Stimulated activated CD4-positive, alpha-beta T cell treated with anti-CD3 and anti-CD28 coated beads, Interleukin-4, amount 100 ng/mL, for 48 hours (primary cell): ENCODE measurements around the gene NALCN.
A peak's percentile ranks its signal among the peaks of the same experiment; 100 is the strongest.

ENCODE experiments used
- DNase-seq, 2 donors: peaks; one replicate each; pipeline ENCODE4 v3.0.0-alpha.2; 2020; ENCODE audit warnings: low read depth in 2 of 2

Gene NALCN

GRCh38 chr13:101291206-101291605 lies 125.1 kb downstream of the NALCN start:
- no peak for DNase-seq

- no peak for DNase-seq
Measured at GRCh38 chr13:101289764-101290163, 126.5 kb downstream of the NALCN start.

DNA sequence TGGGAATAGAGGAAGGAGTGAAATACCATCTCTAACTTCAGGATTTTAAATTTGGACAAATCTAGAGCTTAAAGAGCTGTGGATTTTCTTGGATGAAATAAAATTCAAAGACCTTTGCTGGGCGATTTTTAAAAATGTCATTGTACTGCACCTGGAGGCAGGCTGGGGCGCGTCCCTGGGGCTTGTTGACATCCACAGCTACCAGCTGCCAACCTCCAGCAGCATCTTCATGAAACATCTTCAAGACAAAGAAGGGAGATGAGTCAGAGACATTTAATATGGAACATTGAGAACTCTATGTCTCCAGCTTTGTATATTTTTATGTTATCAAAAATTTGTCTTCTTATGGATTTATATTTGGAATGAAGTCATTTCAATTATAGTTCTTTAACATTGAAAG lies 132.5 kb downstream of the NALCN start:
- DNase-seq = no peak

GRCh38 chr13:101272886-101273285 lies 143.4 kb downstream of the NALCN start:
- no peak for DNase-seq

- DNase-seq = no peak
Measured at GRCh38 chr13:101271681-101272245, 144.5 kb downstream of the NALCN start.

DNA sequence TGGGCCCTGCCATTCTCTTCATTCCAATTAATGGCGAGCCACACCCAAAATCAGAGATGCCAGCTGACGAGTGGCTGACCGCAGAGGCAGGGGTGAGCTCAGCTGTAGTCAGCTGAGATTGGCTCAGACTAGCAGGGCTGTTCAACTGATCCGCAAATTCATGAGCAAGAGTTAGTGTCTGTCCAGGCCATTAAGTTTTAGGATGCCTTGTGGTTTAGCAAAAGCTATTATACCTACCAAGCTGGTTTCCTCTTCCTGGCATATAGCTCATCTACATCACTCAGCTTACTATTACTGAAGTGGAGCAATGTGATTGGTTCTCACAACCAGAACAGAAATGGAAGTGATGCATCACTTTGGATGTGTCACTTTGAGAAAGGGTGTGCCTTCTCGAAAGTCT lies 148.7 kb downstream of the NALCN start:
- no peak for DNase-seq

DNA sequence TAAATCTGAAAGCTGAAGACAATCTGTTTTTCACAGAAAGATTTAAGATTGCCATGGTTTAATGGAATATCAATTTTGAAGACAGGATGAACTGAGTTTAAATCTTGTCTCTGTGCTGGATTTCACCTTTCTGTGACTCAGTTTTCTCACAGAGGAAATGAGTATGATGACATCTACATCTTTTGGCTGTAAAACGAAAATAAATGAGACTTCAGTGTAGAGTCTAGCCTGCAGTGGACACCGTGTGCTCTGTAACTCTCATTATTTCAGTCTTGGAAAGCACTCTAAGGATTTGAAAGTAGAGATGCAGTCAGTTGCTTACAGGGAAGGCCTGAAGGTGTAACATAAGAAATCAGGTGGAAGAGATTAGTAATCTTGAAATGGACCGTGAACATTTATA lies 150.4 kb downstream of the NALCN start:
- DNase-seq = no peak

GRCh38 chr13:101264931-101265330 lies 151.4 kb downstream of the NALCN start:
- no peak for DNase-seq

GRCh38 chr13:101262306-101262705 lies 154.0 kb downstream of the NALCN start:
- DNase-seq = no peak

DNA sequence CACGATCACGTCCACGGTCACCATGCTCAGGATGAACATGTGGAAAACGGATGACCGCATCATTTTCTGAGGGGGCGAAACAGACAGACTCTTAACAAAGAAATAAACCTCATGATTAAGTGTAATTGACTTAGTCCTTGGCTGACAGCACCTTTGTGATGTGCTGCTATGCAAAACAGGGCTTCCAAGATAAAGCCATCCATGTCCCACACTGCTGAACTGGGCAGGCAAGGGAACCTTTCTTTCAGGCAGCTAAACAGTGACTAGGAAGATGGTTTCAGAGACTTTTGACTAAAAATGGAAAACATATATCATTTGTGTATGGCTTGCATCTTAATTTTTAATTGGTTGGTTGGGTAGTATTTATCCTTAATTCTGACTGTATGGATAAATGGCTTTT lies 157.8 kb downstream of the NALCN start:
- no peak for DNase-seq

DNA sequence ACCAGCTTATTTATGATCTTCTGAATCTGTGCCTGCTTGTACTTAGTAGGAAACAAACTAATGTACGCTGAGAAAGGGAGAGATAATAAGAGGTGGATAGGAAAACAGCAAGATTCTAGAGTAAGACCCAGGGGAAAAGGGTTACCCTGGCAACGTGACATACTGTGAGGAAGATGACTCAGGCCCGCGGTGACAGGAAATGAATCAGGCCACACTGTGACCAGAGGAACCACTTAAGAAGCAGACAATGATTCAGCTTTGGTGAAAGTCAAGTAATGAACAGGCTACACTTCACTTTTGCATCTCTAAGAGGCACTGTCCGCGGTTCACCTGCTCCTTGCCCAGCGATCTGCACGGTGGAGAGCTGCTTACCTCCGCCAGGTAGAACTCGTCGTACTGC lies 158.2 kb downstream of the NALCN start:
- peak; percentile 40 to 41 for DNase-seq

- DNase-seq = no peak
Measured at GRCh38 chr13:101248739-101249514, 167.4 kb downstream of the NALCN start.

DNA sequence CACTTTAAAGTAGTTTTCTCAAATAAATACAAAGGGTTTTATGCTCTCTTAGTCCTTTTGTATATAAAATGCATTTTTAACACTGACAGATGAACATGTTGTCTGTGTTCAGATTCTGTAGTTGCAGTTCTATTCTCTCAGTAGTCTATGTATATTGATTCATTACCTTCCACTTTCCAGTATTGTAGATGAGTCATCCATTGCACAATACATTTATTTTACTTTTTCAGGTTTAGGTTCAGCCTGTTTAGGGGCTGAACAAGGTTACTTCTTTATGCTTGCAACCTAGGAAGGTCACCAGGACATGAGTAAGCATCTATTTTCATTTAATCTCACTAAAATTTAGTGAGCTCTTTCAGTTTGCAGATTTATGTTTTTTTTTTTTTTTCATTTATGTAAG lies 173.6 kb downstream of the NALCN start:
- no peak for DNase-seq

GRCh38 chr13:101238555-101238954 lies 177.8 kb downstream of the NALCN start:
- no peak for DNase-seq

GRCh38 chr13:101231751-101232428 lies 184.4 kb downstream of the NALCN start:
- DNase-seq = no peak

DNA sequence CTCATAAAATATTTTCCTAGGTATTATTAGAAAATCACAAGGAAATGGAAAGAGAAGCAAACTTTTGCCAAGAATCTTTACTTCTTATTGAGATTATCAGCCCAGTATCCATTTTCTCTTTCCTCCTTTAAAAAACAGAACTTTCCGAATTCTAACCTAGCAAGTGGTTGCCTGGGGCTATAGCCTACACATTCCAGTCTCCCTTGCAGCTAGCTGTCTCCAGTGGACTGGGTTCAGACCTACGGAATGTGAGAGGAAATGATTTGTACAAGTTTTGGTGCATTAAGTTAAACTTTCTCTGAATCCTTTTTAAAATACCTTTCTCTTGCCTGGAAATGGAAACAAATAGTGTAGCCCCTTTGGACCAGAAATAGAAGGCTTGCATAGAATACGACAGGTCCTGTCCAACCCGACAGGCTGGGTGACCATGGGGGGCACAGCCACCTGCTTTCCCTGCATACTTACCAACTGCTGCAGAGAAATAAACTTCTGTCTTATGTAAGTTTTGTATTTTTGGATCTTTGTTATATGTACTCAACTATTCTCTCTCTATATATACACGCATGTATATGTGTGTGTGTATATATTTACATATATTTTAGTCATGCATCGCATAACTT lies 185.9 kb downstream of the NALCN start:
- DNase-seq = no peak

- DNase-seq = no peak
Measured at GRCh38 chr13:101219609-101220265, 196.6 kb downstream of the NALCN start.

DNA sequence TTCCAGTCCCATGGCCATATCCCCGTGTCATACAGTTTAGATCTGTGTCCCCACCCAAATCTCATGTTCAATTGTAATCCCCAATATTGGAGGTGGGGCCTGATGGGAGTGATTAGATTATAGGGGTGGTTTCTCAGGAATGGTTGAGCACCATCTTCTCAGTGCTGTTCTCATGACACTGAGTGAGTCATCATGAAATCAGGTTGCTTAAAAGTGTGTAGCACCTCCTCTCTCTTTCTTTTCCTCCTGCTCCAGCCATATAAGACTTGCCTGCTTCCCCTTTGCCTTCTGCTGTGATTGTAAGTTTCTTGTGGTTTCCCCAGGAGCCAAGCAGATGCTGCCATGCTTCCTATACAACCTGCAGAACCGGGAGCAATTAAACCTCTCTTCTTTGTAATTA lies 197.8 kb downstream of the NALCN start:
- DNase-seq = no peak

DNA sequence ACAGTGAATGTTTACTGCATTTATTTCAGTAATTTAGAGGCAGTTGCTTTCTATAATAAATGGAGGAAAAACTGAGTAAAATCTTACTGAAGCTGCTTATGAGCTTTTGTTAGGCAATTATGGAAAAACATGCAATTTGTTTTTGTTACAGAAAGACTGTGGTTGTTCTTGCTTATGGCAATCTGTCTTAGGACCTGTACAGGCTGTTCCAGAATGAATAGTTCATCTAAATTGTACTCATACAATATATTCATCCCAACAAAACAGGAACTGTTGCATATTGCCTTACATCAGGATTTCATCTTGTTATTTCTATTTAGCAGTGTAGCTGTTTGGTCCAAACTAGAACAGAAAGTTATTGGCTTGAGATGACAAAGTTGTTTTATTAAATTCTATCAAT lies 199.2 kb downstream of the NALCN start:
- DNase-seq = no peak

DNA sequence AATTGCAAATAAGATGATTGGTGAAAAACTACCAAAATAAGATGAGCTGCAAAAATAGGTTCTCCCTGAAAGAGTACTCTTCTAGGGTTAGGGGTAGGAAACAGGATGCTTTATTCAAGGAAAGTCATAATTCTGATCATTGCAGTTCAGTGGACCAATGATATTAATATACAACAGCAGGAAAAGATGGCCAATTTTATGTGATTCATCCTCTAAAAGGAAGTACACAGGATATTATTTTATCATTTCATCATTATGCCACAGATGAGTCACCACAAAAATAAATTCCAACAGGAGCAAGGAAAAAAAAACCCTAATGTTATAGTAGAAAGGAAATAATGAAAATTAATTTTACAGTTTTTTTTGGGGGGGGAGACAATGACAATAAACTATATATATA lies 205.0 kb downstream of the NALCN start:
- no peak for DNase-seq

- no peak for DNase-seq
Measured at GRCh38 chr13:101210774-101211173, 205.5 kb downstream of the NALCN start.

- DNase-seq = no peak
Measured at GRCh38 chr13:101209206-101209893, 207.0 kb downstream of the NALCN start.
